Measurements from ENCODE around the gene PKDCC.

PKDCC gene

GRCh38 chr2:42047488-42048298, at the start of gene PKDCC:
PKDCC (plus strand) TSS chr2:42048021; CDS start chr2:42048200, 179 bp downstream.
- no peak for DNase-seq (ENCODE audit: low read depth in 1 of 2, low spot score in 1 of 2)

- no peak for DNase-seq (ENCODE audit: low read depth in 1 of 2, low spot score in 1 of 2)
These were observed 49.4 kb upstream of the PKDCC start for GRCh38 chr2:41998186-41999127.

- DNase-seq (ENCODE audit: low read depth in 1 of 2, low spot score in 1 of 2): no peak
These were observed 48.7 kb upstream of the PKDCC start for GRCh38 chr2:41999128-41999480.

- DNase-seq (ENCODE audit: low read depth in 1 of 2, low spot score in 1 of 2): no peak
These were observed 48.1 kb upstream of the PKDCC start for GRCh38 chr2:41999592-42000281.

- DNase-seq (ENCODE audit: low read depth in 1 of 2, low spot score in 1 of 2): no peak
These were observed 46.1 kb upstream of the PKDCC start for GRCh38 chr2:42001711-42002201.

GRCh38 chr2:42007551-42007950, 40.3 kb upstream of the PKDCC start:
- no peak for DNase-seq (ENCODE audit: low read depth in 1 of 2, low spot score in 1 of 2)

- DNase-seq (ENCODE audit: low read depth in 1 of 2, low spot score in 1 of 2): no peak
These were observed 39.4 kb upstream of the PKDCC start for GRCh38 chr2:42008241-42008921.

GRCh38 chr2:42009657-42010580, 37.9 kb upstream of the PKDCC start:
- no peak for DNase-seq (ENCODE audit: low read depth in 1 of 2, low spot score in 1 of 2)

- DNase-seq (ENCODE audit: low read depth in 1 of 2, low spot score in 1 of 2): no peak
These were observed 37.0 kb upstream of the PKDCC start for GRCh38 chr2:42010743-42011298.

GRCh38 chr2:42012137-42012536, 35.7 kb upstream of the PKDCC start:
- DNase-seq (ENCODE audit: low read depth in 1 of 2, low spot score in 1 of 2): no peak

- DNase-seq (ENCODE audit: low read depth in 1 of 2, low spot score in 1 of 2): no peak
These were observed 35.2 kb upstream of the PKDCC start for GRCh38 chr2:42012651-42013050.

- no peak for DNase-seq (ENCODE audit: low read depth in 1 of 2, low spot score in 1 of 2)
These were observed 34.4 kb upstream of the PKDCC start for GRCh38 chr2:42013409-42013808.

GRCh38 chr2:42021464-42021863, 26.4 kb upstream of the PKDCC start:
- DNase-seq (ENCODE audit: low read depth in 1 of 2, low spot score in 1 of 2): no peak

- no peak for DNase-seq (ENCODE audit: low read depth in 1 of 2, low spot score in 1 of 2)
These were observed 22.7 kb upstream of the PKDCC start for GRCh38 chr2:42025151-42025582.

- no peak for DNase-seq (ENCODE audit: low read depth in 1 of 2, low spot score in 1 of 2)
These were observed 21.5 kb upstream of the PKDCC start for GRCh38 chr2:42026272-42026671.

- DNase-seq (ENCODE audit: low read depth in 1 of 2, low spot score in 1 of 2): no peak
These were observed 19.2 kb upstream of the PKDCC start for GRCh38 chr2:42028571-42029148.

- DNase-seq (ENCODE audit: low read depth in 1 of 2, low spot score in 1 of 2): no peak
These were observed 18.6 kb upstream of the PKDCC start for GRCh38 chr2:42029171-42029570.

GRCh38 chr2:42029639-42030199, 18.1 kb upstream of the PKDCC start:
- no peak for DNase-seq (ENCODE audit: low read depth in 1 of 2, low spot score in 1 of 2)

Measured in stimulated activated CD4-positive, alpha-beta T cell treated with anti-CD3 and anti-CD28 coated beads, Interleukin-15, amount 100 ng/mL, for 1 hour (primary cell).